Measurements from ENCODE around the gene ULK4.

The ULK4 gene

DNA sequence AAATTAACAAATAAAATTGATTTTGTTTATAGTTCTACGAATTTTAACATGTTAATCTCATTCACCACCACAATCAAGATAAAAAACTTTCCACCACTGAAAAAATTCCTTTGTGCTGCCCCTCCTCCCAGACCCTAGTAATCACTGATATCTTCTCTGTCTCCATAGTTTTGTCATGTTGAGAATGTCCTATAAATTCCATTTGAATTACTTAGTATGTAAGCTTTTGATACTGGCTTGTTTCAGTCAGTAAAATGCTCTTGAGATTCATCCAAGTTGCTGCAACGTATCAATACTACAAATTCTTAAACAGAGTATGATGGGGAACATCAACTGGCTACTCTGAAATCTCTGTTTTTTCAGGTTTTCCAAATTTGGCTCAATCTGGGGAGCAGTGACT lies 633.0 kb downstream of the ULK4 start:
- H3K9me3 ChIP-seq = no peaks in the 10 kb centered on the region
- no peaks in the 10 kb centered on the region for H3K36me3 ChIP-seq (replicated peaks)
- H3K4me3 ChIP-seq = no peak overlapping the region
- H3K4me1 ChIP-seq = peaks cover 8% of the 10 kb centered on the region
- no peak for DNase-seq (ENCODE audit: low spot score in 2 of 2)
- in situ Hi-C loops (cut with MboI; ENCODE audit: low sequenced_read_pairs) = no loop called here
- no peaks in the 10 kb centered on the region for H3K27me3 ChIP-seq (ENCODE audit: low read depth)

DNA sequence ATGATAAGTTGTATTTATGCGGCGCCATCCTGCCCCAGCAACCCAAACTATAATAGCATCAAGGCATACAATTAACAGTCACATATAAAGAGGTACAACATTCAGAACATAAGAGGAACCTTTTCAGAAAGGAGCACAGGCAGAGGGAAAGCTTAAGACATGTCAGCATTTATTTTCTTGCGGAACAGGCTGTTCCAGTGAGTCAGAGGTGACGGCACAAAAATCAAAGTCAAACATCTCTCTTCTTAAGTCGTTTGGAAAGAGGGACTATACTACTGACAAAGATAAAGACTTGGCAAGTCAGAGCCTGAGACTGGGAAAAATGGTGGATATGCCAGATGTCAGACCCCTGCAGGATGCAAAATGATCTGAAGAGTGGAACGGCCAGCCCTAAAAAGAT lies 634.2 kb downstream of the ULK4 start:
- in situ Hi-C loops (cut with MboI; ENCODE audit: low sequenced_read_pairs) = no loop called here

DNA sequence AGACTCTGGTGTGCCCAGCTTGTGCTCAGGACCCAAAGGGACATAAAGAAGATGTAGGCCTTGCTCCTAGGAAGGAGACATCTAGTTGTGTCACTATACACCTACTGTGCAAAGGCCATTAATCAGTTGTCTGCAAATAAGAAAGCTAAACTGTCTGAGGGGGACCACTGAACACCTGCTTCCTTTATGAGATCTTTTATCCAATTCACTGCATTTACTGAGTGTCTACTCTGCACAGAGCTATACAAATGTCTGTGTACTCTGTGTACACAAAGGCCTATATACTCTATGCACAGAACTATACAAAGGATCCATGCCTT lies 637.8 kb downstream of the ULK4 start:
- H3K9me3 ChIP-seq = no peaks in the 10 kb centered on the region
- H3K27me3 ChIP-seq (ENCODE audit: low read depth) = no peaks in the 10 kb centered on the region
- no peak overlapping the region for H3K4me3 ChIP-seq
- H3K36me3 ChIP-seq (replicated peaks) = no peaks in the 10 kb centered on the region
- H3K4me1 ChIP-seq = no peaks in the 10 kb centered on the region
- in situ Hi-C loops (cut with MboI; ENCODE audit: low sequenced_read_pairs) = no loop called here
- no peak for DNase-seq (ENCODE audit: low spot score in 2 of 2)

More for the DNA sequence above, 634.2 kb downstream of the ULK4 start:
- Histone ChIP-seq H3K9me3 (no peaks in the 10 kb centered on the region), H3K4me3 (no peak overlapping the region), H3K4me1 (peaks cover 8% of the 10 kb centered on the region), H3K36me3 (replicated peaks) (no peaks in the 10 kb centered on the region), H3K27me3 (ENCODE audit: low read depth) (no peaks in the 10 kb centered on the region)
- DNase-seq (ENCODE audit: low spot score in 2 of 2) = no peak

DNA sequence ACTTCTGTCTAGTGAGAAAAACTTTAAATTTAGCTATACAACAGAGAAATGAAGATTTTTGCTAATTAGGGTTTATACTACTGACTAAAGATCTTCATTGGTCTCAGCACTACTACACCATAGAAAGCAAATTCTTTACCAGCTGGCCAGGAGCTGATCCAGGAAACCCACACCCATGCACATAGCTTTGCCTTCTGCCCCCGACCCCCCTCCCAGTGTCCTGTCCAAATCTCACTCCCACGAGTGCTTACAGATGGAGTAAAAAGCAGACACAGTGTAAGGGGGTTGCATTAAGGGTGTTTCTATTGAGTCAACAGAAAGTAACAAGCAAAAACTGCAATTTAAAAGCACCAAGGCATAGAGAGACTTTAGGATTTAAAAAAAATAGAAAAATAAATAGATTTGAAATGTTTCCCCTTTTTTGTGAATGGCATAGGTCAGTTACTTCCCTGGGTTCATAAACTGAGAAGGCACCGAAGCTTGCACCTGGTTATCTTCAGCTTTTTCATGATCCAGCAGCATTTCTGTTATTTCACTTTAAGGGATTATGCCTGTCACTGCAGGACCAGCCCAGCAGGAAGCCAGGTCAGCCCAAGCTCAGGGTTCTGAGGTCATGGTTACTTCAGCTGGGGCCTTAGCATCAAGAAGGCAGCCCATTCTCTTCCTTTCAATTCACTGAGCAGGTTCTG lies 638.3 kb downstream of the ULK4 start:
- H3K36me3 ChIP-seq (replicated peaks) = no peaks in the 10 kb centered on the region
- no peak for DNase-seq (ENCODE audit: low spot score in 2 of 2)
- H3K9me3 ChIP-seq = no peaks in the 10 kb centered on the region
- no peak overlapping the region for H3K4me3 ChIP-seq
- H3K27me3 ChIP-seq (ENCODE audit: low read depth) = no peaks in the 10 kb centered on the region
- H3K4me1 ChIP-seq = no peaks in the 10 kb centered on the region
- in situ Hi-C loops (cut with MboI; ENCODE audit: low sequenced_read_pairs) = no loop called here

DNA sequence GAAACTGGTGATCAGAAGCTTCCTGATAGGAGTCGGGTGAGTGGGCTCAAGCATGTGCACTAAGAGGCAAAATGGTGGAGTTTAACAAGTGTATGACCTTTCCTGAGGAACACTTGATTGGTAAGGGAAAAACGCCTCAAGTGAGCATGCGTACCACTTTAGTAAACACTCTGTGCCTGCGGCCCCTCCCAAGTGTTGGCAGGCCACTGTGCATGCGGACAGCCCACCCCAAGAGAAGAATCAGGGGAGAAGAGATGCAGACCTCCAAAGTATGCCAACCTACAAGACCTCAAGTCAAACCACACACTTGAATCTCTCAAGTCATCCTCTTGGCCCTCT lies 640.3 kb downstream of the ULK4 start:
- H3K4me1 ChIP-seq = no peaks in the 10 kb centered on the region
- in situ Hi-C loops (cut with MboI; ENCODE audit: low sequenced_read_pairs) = no loop called here
- no peak overlapping the region for H3K4me3 ChIP-seq
- no peaks in the 10 kb centered on the region for H3K36me3 ChIP-seq (replicated peaks)
- no peaks in the 10 kb centered on the region for H3K27me3 ChIP-seq (ENCODE audit: low read depth)
- DNase-seq (ENCODE audit: low spot score in 2 of 2) = no peak
- no peaks in the 10 kb centered on the region for H3K9me3 ChIP-seq

DNA sequence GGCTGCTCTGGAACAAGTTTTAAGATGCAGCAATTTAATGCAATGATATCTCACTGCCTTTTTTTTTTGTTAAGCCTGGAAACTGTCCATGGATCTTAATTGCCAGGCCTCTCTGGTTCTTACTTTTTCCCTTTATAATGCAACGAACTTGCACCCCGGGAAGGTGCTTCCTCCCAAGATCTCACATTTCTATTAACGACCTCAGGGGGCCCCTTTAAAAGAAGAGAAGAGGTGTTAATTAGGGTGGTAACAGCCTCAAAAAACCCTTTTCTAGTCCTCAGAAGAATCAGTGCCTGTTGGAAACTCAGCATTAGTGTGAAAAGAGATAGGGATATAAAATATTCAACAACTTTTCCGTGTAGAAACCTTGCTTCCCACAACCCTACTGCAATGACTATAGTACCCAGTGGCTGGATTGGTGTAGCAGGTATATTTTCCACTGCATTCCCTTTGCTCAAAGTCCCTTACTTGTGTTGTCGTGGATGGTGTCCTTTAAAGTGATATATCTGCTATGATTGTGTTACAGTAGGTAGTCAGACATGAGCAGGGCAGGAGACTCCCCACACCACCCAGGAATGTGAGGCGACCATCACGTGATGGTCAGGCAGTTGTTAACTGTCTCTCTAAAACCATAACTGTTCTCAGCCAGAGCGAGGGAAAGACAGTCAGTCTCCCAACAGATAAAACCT lies 640.8 kb downstream of the ULK4 start:
- H3K36me3 ChIP-seq (replicated peaks) = no peaks in the 10 kb centered on the region
- H3K27me3 ChIP-seq (ENCODE audit: low read depth) = no peaks in the 10 kb centered on the region
- in situ Hi-C loops (cut with MboI; ENCODE audit: low sequenced_read_pairs) = no loop called here
- H3K4me1 ChIP-seq = no peaks in the 10 kb centered on the region
- DNase-seq (ENCODE audit: low spot score in 2 of 2) = no peak
- H3K4me3 ChIP-seq = no peak overlapping the region
- H3K9me3 ChIP-seq = no peaks in the 10 kb centered on the region

DNA sequence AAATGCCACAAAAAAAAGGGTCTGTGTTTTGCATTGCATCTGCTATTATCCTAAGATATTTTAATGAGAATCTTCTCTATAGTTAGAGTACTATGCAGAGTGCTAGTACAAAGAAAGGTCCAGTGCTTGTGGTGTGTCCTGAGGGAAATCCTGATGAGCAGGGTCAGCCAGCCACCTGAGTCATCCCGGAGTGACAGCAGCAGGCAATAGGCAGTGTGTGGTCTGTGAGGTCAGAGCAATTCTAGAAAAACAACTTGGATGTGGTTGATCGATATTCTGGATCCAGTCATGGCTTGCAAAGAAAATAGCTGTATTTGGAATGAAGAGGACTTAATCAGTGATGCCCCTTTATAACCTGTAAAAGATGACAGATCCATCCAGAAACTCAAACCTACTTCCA lies 643.4 kb downstream of the ULK4 start:
- H3K4me3 ChIP-seq = no peak overlapping the region
- no peaks in the 10 kb centered on the region for H3K9me3 ChIP-seq
- no peaks in the 10 kb centered on the region for H3K4me1 ChIP-seq
- H3K27me3 ChIP-seq (ENCODE audit: low read depth) = no peaks in the 10 kb centered on the region
- in situ Hi-C loops (cut with MboI; ENCODE audit: low sequenced_read_pairs) = no loop called here
- no peaks in the 10 kb centered on the region for H3K36me3 ChIP-seq (replicated peaks)
- DNase-seq (ENCODE audit: low spot score in 2 of 2) = no peak

DNA sequence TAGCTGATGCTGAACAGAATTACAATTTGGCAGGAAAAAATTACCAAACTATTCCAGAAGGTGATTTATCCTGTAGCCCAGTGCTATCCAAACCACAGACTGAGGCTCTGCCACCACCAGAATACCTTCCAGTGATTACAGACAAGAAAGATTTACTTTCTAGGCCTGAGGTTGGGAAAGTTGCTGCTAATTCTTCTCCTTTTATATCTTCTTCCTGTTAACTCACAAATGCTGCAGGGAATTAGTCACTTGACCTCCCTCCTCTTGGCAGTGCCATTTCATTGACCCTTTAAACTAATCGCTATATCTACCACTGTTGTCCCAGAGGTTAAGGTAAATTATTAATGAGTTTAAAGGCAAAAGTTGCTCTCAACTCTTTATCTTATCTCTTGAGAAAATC lies 644.2 kb downstream of the ULK4 start:
- in situ Hi-C loops (cut with MboI; ENCODE audit: low sequenced_read_pairs) = no loop called here
- H3K9me3 ChIP-seq = no peaks in the 10 kb centered on the region
- no peak for DNase-seq (ENCODE audit: low spot score in 2 of 2)
- no peaks in the 10 kb centered on the region for H3K4me1 ChIP-seq
- H3K36me3 ChIP-seq (replicated peaks) = no peaks in the 10 kb centered on the region
- no peak overlapping the region for H3K4me3 ChIP-seq
- H3K27me3 ChIP-seq (ENCODE audit: low read depth) = no peaks in the 10 kb centered on the region

DNA sequence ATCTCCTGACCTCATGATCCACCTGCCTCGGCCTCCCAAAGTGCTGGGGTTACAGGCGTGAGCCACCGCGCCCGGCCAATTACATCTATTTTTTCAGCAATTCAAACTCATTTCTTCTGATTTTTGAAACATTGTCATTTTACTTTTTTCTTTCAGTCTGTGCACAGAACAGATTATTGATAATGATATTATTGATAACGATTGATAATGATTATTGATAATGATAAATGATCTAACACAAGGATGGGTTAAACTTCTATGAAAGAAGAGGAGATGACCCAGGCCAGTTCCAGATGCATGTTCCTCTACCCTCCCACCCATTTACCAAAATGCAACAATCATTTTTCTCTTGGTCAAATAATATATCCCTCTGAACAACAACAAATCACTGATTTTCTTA lies 644.6 kb downstream of the ULK4 start:
- H3K27me3 ChIP-seq (ENCODE audit: low read depth) = no peaks in the 10 kb centered on the region
- no peaks in the 10 kb centered on the region for H3K9me3 ChIP-seq
- no peaks in the 10 kb centered on the region for H3K36me3 ChIP-seq (replicated peaks)
- H3K4me3 ChIP-seq = no peak overlapping the region
- no peaks in the 10 kb centered on the region for H3K4me1 ChIP-seq
- no peak for DNase-seq (ENCODE audit: low spot score in 2 of 2)
- in situ Hi-C loops (cut with MboI; ENCODE audit: low sequenced_read_pairs) = no loop called here

DNA sequence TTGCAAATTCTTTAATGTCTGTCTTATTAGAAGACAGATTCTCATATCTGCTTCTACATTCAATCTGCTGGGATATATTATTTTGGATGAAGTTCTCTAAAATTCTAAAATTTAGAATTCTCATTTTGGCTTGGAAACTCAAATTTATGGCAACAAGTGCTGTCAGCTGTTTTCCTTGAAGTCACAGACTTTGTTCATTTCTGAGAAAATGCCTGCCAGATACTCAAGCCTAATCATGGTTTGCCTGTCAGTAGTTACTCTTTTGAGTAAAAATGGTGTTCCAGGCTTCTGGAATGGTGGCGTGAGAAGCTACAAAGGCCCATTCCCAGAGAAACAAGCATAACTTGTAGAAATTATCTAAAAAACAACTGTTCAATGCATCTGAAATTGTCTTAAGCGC lies 646.8 kb downstream of the ULK4 start:
- no peaks in the 10 kb centered on the region for H3K9me3 ChIP-seq
- H3K27me3 ChIP-seq (ENCODE audit: low read depth) = no peaks in the 10 kb centered on the region
- H3K4me1 ChIP-seq = no peaks in the 10 kb centered on the region
- H3K36me3 ChIP-seq (replicated peaks) = no peaks in the 10 kb centered on the region
- H3K4me3 ChIP-seq = no peak overlapping the region
- in situ Hi-C loops (cut with MboI; ENCODE audit: low sequenced_read_pairs) = no loop called here
- DNase-seq (ENCODE audit: low spot score in 2 of 2) = no peak

DNA sequence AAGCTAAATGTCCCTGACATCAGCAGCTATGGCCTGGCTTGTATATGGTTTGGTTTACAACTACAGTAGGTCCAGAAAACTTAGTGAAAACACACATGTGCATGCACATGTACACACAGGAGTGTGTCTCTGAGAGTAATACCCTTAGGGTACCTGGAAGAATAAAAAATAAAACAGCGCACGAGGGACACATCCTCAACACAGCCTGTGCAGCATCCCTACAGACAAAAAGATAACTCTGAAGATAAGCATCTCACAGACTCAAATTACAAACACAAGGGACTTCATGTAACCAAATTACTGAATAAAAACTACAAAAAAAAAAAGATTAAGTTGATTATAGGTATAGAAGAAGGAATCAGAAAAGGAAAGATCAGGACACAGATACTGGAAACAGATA lies 653.8 kb downstream of the ULK4 start:
- in situ Hi-C loops (cut with MboI; ENCODE audit: low sequenced_read_pairs) = no loop called here
- Histone ChIP-seq H3K9me3 (no peaks in the 10 kb centered on the region), H3K27me3 (ENCODE audit: low read depth) (no peaks in the 10 kb centered on the region), H3K4me3 (no peak overlapping the region), H3K4me1 (no peaks in the 10 kb centered on the region), H3K36me3 (replicated peaks) (no peaks in the 10 kb centered on the region)
- DNase-seq (ENCODE audit: low spot score in 2 of 2) = no peak

DNA sequence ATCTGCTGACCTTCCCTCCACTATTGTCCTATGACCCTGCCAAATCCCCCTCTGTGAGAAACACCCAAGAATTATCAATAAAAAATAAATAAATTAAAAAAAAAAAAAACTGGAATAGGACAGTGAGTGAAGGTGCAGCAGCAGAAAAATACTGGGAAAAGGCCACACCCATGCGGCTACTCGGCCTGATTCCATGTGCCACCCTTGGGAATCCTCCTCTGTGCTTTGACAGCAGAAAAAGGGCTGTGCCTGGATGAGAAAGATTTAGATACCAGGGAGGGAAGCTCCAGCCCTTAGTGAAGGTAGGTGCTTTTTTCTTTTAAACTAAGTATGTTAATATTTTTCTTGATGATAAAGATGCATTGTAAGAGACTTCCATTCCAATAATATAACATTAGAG lies 654.8 kb downstream of the ULK4 start:
- no peaks in the 10 kb centered on the region for H3K9me3 ChIP-seq
- DNase-seq (ENCODE audit: low spot score in 2 of 2) = no peak
- no peaks in the 10 kb centered on the region for H3K27me3 ChIP-seq (ENCODE audit: low read depth)
- in situ Hi-C loops (cut with MboI; ENCODE audit: low sequenced_read_pairs) = no loop called here
- no peaks in the 10 kb centered on the region for H3K4me1 ChIP-seq
- no peaks in the 10 kb centered on the region for H3K36me3 ChIP-seq (replicated peaks)
- no peak overlapping the region for H3K4me3 ChIP-seq

DNA sequence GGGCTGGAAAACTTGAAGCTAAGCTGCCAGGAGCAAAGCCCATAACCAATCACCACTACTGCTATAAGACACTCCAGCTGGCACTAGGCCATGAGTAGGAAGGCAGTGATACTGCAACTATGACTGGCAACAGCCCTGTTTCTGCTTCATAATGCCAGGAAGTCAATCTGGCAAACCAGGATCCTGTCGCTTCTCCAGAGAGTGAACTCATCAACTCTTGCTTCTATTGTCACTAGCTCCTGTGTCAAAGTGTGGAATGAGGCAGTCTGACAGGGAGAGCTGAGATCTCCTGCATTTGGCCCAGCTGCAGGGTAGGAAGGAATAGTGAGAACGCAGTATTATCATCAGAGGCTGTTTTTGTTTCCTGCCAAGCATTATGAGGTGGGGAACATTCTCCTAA lies 657.3 kb downstream of the ULK4 start:
- H3K4me1 ChIP-seq = no peaks in the 10 kb centered on the region
- no peaks in the 10 kb centered on the region for H3K9me3 ChIP-seq
- H3K4me3 ChIP-seq = no peak overlapping the region
- H3K27me3 ChIP-seq (ENCODE audit: low read depth) = no peaks in the 10 kb centered on the region
- no peak for DNase-seq (ENCODE audit: low spot score in 2 of 2)
- no peaks in the 10 kb centered on the region for H3K36me3 ChIP-seq (replicated peaks)
- in situ Hi-C loops (cut with MboI; ENCODE audit: low sequenced_read_pairs) = no loop called here

DNA sequence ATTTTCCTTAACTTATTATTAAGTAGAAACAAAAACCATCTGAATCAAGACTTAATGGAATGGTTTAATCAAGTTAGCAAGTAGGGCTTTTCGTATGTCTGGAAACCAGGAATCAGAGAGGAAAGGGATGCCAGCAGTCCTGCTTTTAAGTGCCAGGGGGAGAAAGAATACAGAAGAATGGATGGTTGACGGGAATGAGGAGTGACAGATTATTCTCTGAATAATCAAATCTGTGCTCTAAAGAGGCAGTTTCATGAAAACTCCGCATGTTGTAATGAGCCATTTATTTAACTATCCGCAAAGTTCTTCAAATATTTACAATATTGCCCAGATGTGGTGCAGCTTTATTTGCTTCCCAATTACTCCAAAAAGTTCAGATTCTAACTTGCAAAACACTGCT lies 659.6 kb downstream of the ULK4 start:
- H3K4me1 ChIP-seq = no peaks in the 10 kb centered on the region
- H3K9me3 ChIP-seq = no peaks in the 10 kb centered on the region; the same call in 1 of the 2 replicates
- no peaks in the 10 kb centered on the region for H3K36me3 ChIP-seq (replicated peaks)
- H3K27me3 ChIP-seq (ENCODE audit: low read depth) = no peaks in the 10 kb centered on the region
- in situ Hi-C loops (cut with MboI; ENCODE audit: low sequenced_read_pairs) = no loop called here
- DNase-seq (ENCODE audit: low spot score in 2 of 2) = no peak
- H3K4me3 ChIP-seq = no peak overlapping the region

DNA sequence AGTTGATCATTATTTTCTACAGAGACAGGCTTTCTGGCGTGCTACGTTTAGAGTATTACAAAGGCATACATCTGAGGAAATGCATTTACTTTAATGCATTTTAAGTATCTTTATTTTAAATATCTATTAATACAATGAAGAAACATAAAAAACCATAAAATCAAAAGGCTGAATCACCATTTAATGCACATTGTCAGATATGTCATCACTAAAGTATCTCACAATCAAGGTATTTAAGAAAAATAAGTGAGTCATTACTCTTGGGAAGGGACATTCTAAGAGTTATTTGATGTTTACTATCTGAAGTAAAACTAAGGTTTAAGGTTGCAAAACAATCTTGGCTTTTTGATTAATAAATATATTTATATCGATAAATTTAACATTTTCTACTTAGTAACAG lies 660.4 kb downstream of the ULK4 start:
- Histone ChIP-seq H3K4me3 (no peak overlapping the region), H3K9me3 (no peaks in the 10 kb centered on the region; the same call in 1 of the 2 replicates), H3K27me3 (ENCODE audit: low read depth) (no peaks in the 10 kb centered on the region), H3K4me1 (no peaks in the 10 kb centered on the region), H3K36me3 (replicated peaks) (no peaks in the 10 kb centered on the region)
- DNase-seq (ENCODE audit: low spot score in 2 of 2) = no peak
- in situ Hi-C loops (cut with MboI; ENCODE audit: low sequenced_read_pairs) = no loop called here

Measured in HAP-1 (cell line).